ENCODE measurements around the gene LRP1B.

Gene LRP1B

DNA sequence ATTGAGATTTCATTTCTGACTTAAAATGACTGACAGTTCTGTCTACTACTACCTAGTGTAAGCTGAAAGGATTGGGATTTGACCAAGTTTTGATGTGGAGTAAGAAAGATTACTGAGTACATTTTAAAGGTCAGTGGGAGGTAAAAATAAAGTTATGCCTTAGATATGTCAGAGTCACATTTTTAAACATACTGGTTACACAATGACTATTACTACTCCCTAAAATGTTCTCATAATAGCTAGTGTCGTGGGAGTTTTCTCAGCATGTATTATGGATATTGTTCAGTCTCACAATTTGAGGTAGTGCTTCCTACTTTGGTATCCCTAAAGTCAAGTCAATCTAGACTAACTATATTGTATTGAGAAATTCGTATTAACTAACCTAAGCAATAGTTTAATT lies 1092.5 kb downstream of the LRP1B start:
- Histone ChIP-seq H3K27me3 (ENCODE audit: control insufficient read depth, insufficient read depth, low read length) (no peaks in the 10 kb centered on the region), H3K36me3 (ENCODE audit: control insufficient read depth, insufficient read depth, low read length) (no peaks in the 10 kb centered on the region), H3K4me1 (ENCODE audit: control insufficient read depth, insufficient read depth, low read length) (no peaks in the 10 kb centered on the region), H3K9me3 (ENCODE audit: control insufficient read depth, insufficient read depth, low read depth, low read length) (no peaks in the 10 kb centered on the region), H3K27ac (ENCODE audit: low read depth, low read length) (no peak overlapping the region), H3K9ac (ENCODE audit: low read length) (no peak overlapping the region), H3K4me3 (ENCODE audit: low read depth, low read length) (no peak overlapping the region)

GRCh38 chr2:141037361-141037760 lies 1093.5 kb downstream of the LRP1B start:
- Histone ChIP-seq H3K4me1 (ENCODE audit: control insufficient read depth, insufficient read depth, low read length) (no peaks in the 10 kb centered on the region), H3K27me3 (ENCODE audit: control insufficient read depth, insufficient read depth, low read length) (no peaks in the 10 kb centered on the region), H3K27ac (ENCODE audit: low read depth, low read length) (no peak overlapping the region), H3K9me3 (ENCODE audit: control insufficient read depth, insufficient read depth, low read depth, low read length) (no peaks in the 10 kb centered on the region), H3K4me3 (ENCODE audit: low read depth, low read length) (no peak overlapping the region), H3K36me3 (ENCODE audit: control insufficient read depth, insufficient read depth, low read length) (no peaks in the 10 kb centered on the region), H3K9ac (ENCODE audit: low read length) (no peak overlapping the region)

DNA sequence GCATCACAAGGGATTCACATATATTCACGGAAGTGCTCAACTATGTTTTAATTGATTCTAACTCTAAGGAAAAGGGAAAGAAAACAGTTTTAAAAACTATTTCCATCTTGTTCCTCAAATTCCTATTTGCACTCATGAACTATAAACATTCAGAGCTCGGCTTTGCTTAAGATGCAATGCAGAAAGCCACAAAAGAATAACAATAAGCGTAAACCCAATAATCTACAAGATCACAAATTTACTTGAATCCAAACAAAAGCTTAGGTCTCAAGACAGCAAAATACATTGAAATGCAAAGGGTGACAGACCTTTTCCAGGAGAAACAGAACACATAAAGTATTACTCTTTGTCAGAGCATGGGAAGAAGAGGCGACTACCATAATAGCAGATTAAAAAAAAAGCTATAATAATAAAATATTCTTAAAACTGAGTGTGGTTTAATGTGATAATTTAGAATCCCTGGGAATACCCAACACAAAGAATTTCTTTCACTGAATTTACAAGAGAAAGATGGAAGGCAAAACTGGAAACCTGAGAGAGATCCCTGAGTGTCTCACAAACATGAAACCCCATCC lies 1094.9 kb downstream of the LRP1B start:
- no peak overlapping the region for H3K9ac ChIP-seq (ENCODE audit: low read length)
- no peaks in the 10 kb centered on the region for H3K9me3 ChIP-seq (ENCODE audit: control insufficient read depth, insufficient read depth, low read depth, low read length)
- no peaks in the 10 kb centered on the region for H3K27me3 ChIP-seq (ENCODE audit: control insufficient read depth, insufficient read depth, low read length)
- H3K36me3 ChIP-seq (ENCODE audit: control insufficient read depth, insufficient read depth, low read length): no peaks in the 10 kb centered on the region
- H3K4me1 ChIP-seq (ENCODE audit: control insufficient read depth, insufficient read depth, low read length): no peaks in the 10 kb centered on the region
- no peak overlapping the region for H3K27ac ChIP-seq (ENCODE audit: low read depth, low read length)
- no peak overlapping the region for H3K4me3 ChIP-seq (ENCODE audit: low read depth, low read length)

- Histone ChIP-seq H3K9me3 (ENCODE audit: control insufficient read depth, insufficient read depth, low read depth, low read length) (no peaks in the 10 kb centered on the region), H3K36me3 (ENCODE audit: control insufficient read depth, insufficient read depth, low read length) (no peaks in the 10 kb centered on the region), H3K4me1 (ENCODE audit: control insufficient read depth, insufficient read depth, low read length) (no peaks in the 10 kb centered on the region), H3K27ac (ENCODE audit: low read depth, low read length) (no peak overlapping the region), H3K9ac (ENCODE audit: low read length) (no peak overlapping the region), H3K27me3 (ENCODE audit: control insufficient read depth, insufficient read depth, low read length) (no peaks in the 10 kb centered on the region), H3K4me3 (ENCODE audit: low read depth, low read length) (no peak overlapping the region)
Observed at GRCh38 chr2:141029428-141030078, 1101.3 kb downstream of the LRP1B start.

DNA sequence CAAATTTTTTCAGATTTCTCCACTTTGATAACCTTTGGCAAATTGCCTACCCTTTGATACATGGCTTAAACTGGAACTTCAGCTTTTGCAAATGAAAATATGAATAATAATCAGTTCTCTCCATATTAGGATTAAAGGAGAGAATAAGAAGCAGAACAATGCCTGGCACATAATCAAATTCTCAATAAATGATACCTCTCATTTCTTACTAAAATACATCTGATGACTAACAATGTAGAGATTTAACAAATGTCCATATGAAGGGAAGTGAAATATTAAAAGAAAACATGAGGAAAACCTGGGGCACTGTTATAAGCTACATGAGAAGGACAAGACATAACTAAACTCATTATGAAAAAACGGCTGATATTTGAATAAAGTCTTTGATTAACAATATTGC lies 1103.6 kb downstream of the LRP1B start:
- no peaks in the 10 kb centered on the region for H3K9me3 ChIP-seq (ENCODE audit: control insufficient read depth, insufficient read depth, low read depth, low read length)
- H3K27ac ChIP-seq (ENCODE audit: low read depth, low read length): no peak overlapping the region
- H3K27me3 ChIP-seq (ENCODE audit: control insufficient read depth, insufficient read depth, low read length): no peaks in the 10 kb centered on the region
- no peaks in the 10 kb centered on the region for H3K36me3 ChIP-seq (ENCODE audit: control insufficient read depth, insufficient read depth, low read length)
- no peaks in the 10 kb centered on the region for H3K4me1 ChIP-seq (ENCODE audit: control insufficient read depth, insufficient read depth, low read length)
- H3K4me3 ChIP-seq (ENCODE audit: low read depth, low read length): no peak overlapping the region
- no peak overlapping the region for H3K9ac ChIP-seq (ENCODE audit: low read length)

- Histone ChIP-seq H3K27me3 (ENCODE audit: control insufficient read depth, insufficient read depth, low read length) (no peaks in the 10 kb centered on the region), H3K9me3 (ENCODE audit: control insufficient read depth, insufficient read depth, low read depth, low read length) (no peaks in the 10 kb centered on the region), H3K9ac (ENCODE audit: low read length) (no peak overlapping the region), H3K27ac (ENCODE audit: low read depth, low read length) (no peak overlapping the region), H3K36me3 (ENCODE audit: control insufficient read depth, insufficient read depth, low read length) (no peaks in the 10 kb centered on the region), H3K4me1 (ENCODE audit: control insufficient read depth, insufficient read depth, low read length) (no peaks in the 10 kb centered on the region), H3K4me3 (ENCODE audit: low read depth, low read length) (no peak overlapping the region)
Observed at GRCh38 chr2:141021611-141022010, 1109.2 kb downstream of the LRP1B start.

GRCh38 chr2:141021109-141021508 lies 1109.7 kb downstream of the LRP1B start:
- H3K27me3 ChIP-seq (ENCODE audit: control insufficient read depth, insufficient read depth, low read length): no peaks in the 10 kb centered on the region
- H3K9me3 ChIP-seq (ENCODE audit: control insufficient read depth, insufficient read depth, low read depth, low read length): no peaks in the 10 kb centered on the region
- no peak overlapping the region for H3K27ac ChIP-seq (ENCODE audit: low read depth, low read length)
- no peak overlapping the region for H3K9ac ChIP-seq (ENCODE audit: low read length)
- no peaks in the 10 kb centered on the region for H3K36me3 ChIP-seq (ENCODE audit: control insufficient read depth, insufficient read depth, low read length)
- no peaks in the 10 kb centered on the region for H3K4me1 ChIP-seq (ENCODE audit: control insufficient read depth, insufficient read depth, low read length)
- no peak overlapping the region for H3K4me3 ChIP-seq (ENCODE audit: low read depth, low read length)

- Histone ChIP-seq H3K9ac (ENCODE audit: low read length) (no peak overlapping the region), H3K9me3 (ENCODE audit: control insufficient read depth, insufficient read depth, low read depth, low read length) (no peaks in the 10 kb centered on the region), H3K27me3 (ENCODE audit: control insufficient read depth, insufficient read depth, low read length) (no peaks in the 10 kb centered on the region), H3K27ac (ENCODE audit: low read depth, low read length) (no peak overlapping the region), H3K4me1 (ENCODE audit: control insufficient read depth, insufficient read depth, low read length) (no peaks in the 10 kb centered on the region), H3K4me3 (ENCODE audit: low read depth, low read length) (no peak overlapping the region), H3K36me3 (ENCODE audit: control insufficient read depth, insufficient read depth, low read length) (no peaks in the 10 kb centered on the region)
Observed at GRCh38 chr2:141020346-141020745, 1110.5 kb downstream of the LRP1B start.

- Histone ChIP-seq H3K9me3 (ENCODE audit: control insufficient read depth, insufficient read depth, low read depth, low read length) (no peaks in the 10 kb centered on the region), H3K9ac (ENCODE audit: low read length) (no peak overlapping the region)
Observed at GRCh38 chr2:141015341-141016047, 1115.3 kb downstream of the LRP1B start.

GRCh38 chr2:141003967-141004657 lies 1126.7 kb downstream of the LRP1B start:
- Histone ChIP-seq H3K4me1 (ENCODE audit: control insufficient read depth, insufficient read depth, low read length) (no peaks in the 10 kb centered on the region), H3K9me3 (ENCODE audit: control insufficient read depth, insufficient read depth, low read depth, low read length) (peaks cover 7% of the 10 kb centered on the region; the same call in 1 of the 2 replicates), H3K4me3 (ENCODE audit: low read depth, low read length) (no peak overlapping the region), H3K9ac (ENCODE audit: low read length) (no peak overlapping the region), H3K27ac (ENCODE audit: low read depth, low read length) (no peak overlapping the region), H3K27me3 (ENCODE audit: control insufficient read depth, insufficient read depth, low read length) (no peaks in the 10 kb centered on the region), H3K36me3 (ENCODE audit: control insufficient read depth, insufficient read depth, low read length) (no peaks in the 10 kb centered on the region)

More at GRCh38 chr2:141015341-141016047, 1115.3 kb downstream of the LRP1B start:
- H3K36me3 ChIP-seq (ENCODE audit: control insufficient read depth, insufficient read depth, low read length): no peaks in the 10 kb centered on the region
- no peaks in the 10 kb centered on the region for H3K27me3 ChIP-seq (ENCODE audit: control insufficient read depth, insufficient read depth, low read length)
- H3K27ac ChIP-seq (ENCODE audit: low read depth, low read length): no peak overlapping the region
- no peak overlapping the region for H3K4me3 ChIP-seq (ENCODE audit: low read depth, low read length)
- H3K4me1 ChIP-seq (ENCODE audit: control insufficient read depth, insufficient read depth, low read length): no peaks in the 10 kb centered on the region

- peaks cover 7% of the 10 kb centered on the region; the same call in 1 of the 2 replicates for H3K9me3 ChIP-seq (ENCODE audit: control insufficient read depth, insufficient read depth, low read depth, low read length)
- no peaks in the 10 kb centered on the region for H3K27me3 ChIP-seq (ENCODE audit: control insufficient read depth, insufficient read depth, low read length)
- H3K27ac ChIP-seq (ENCODE audit: low read depth, low read length): no peak overlapping the region
- no peak overlapping the region for H3K4me3 ChIP-seq (ENCODE audit: low read depth, low read length)
- H3K9ac ChIP-seq (ENCODE audit: low read length): no peak overlapping the region
- H3K4me1 ChIP-seq (ENCODE audit: control insufficient read depth, insufficient read depth, low read length): no peaks in the 10 kb centered on the region
- H3K36me3 ChIP-seq (ENCODE audit: control insufficient read depth, insufficient read depth, low read length): no peaks in the 10 kb centered on the region
Observed at GRCh38 chr2:141001750-141002149, 1129.1 kb downstream of the LRP1B start.
